Stimulated activated CD8-positive, alpha-beta memory T cell treated with anti-CD3 and anti-CD28 coated beads, Interleukin-7, amount 100 ng/mL, for 48 hours (primary cell): Measurements from ENCODE around the gene BPIFB4.
"Not testable (repeated sequence)": the region's sequence is repeated elsewhere in the genome, so short reads cannot be mapped to it uniquely, and the experiment has no call there.

Source experiments
- DNase-seq, 2 donors: peaks; one replicate each; pipeline ENCODE4 v3.0.0-alpha.2; 2020; ENCODE audit warnings: low read depth in 1 of 2; ENCODE audit errors: extremely low read depth in 1 of 2

The BPIFB4 gene

DNA sequence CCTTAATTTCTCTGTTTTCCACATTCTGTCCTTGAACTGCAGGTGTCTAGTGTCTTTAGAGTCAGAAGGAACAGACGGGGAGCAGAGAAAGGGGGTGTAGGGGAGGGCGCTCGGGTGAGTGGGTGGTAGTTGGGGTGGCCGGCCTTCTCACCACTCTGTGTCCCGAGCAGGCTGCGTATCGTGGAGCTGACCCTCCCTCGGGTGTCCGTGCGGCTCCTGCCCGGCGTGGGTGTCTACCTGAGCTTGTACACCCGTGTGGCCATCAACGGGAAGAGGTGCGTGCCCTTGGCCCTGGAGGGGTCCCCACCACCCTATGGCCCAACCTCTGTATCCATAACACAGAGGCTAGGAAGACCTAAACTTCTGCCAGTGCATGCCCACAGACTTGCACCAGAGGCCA is 5.3 kb downstream of the BPIFB4 start:
- DNase-seq = no peak

DNA sequence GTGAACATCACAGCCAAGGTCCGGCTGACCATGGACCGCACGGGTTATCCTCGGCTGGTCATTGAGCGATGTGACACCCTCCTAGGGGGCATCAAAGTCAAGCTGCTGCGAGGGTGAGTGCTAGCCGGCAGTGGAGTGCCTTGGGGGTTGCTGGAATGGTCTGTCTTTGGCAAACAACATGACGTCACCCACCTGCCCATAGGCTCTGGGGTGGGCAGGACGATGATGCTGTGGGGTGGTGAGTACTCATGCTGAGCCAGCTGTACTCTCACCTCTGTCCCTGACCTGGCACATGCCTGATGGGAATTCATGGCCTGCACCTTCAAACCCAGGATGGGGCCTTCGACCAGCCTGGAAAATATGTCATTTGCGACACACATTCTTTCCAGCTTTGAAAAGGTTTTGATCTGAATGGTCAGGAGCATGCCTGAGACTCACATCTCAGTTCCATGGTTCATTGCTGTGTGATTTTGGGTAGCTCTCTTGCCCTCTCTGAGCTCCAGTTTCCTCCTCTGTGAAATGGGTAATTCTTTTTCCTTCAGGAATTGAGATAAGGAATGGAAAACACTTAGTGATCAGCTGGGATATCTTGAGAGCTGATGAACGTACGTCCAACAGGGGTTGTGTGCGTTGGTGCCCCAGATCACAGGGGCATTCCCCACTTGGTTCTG is 6.7 kb downstream of the BPIFB4 start:
- no peak for DNase-seq

DNA sequence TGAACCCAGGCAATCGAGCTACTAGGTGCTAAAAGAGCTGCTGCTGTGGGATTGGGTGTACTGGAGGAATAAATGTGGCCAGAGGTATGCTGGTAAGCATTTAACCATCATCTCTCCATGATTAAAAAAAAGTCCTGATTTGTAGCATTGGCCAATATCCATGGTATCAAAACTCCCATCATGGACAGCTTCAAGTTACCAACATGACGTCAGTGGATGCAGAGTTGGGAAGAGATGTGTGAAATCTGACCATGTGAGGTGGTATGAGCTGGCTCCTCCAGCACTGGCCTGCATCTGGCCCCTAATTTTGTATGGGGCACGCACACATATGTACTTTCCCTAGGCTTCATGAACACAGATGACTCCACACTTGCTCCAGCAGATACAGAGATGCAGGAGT is 11.7 kb downstream of the BPIFB4 start:
- DNase-seq = no peak

DNA sequence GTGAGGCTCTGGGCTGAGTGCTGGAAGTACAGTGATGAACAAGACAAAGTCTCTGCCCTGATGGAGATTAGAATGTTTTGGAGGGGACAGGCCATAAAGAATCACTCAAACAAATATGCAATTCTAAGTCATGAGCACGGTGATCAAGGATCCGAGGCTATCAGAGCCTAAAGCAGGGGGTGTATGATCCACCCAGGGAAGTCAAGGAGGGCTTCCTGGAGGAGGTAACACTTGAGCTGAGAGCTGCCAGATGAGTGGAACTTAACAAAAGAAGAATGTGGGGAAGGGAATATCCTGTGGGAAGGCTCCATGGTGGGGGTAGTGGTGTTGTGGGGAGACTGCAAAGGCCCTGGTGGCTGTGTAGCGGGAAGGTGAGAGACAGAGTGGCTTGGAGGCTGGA is 12.2 kb downstream of the BPIFB4 start:
- no peak for DNase-seq

DNA sequence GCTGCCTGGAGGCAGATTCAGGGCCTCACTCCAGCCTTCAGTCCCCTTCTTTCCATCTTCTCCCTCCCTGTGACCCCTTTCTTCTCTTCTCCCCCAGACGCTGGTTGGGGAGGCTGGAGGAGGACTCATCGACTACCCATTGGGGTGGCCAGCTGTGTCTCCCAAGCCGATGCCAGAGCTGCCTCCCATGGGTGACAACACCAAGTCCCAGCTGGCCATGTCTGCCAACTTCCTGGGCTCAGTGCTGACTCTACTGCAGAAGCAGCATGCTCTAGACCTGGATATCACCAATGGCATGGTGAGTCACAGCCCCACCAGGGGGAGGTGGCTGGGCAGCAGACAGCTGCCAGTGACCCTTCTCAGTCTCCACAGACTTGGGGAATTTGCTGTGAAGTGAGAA is 12.9 kb downstream of the BPIFB4 start:
- DNase-seq = no peak

DNA sequence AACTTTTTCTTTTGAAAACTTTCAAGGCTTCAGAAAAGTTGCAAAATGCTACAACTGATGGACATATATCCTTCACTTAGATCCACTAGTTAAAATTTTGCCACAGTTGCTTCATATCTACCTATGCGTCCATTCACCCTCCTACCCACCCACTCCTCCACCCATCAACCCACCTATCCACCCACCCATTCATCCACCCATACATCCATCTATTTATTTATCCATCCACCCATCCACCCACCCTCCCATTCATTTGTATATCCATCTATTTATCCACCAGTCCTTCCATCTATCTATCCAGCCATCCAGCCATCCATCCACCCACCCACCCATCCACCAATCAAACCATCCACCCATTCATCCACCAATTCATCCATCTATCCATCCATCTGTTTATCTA is 13.6 kb downstream of the BPIFB4 start:
- no peak for DNase-seq

DNA sequence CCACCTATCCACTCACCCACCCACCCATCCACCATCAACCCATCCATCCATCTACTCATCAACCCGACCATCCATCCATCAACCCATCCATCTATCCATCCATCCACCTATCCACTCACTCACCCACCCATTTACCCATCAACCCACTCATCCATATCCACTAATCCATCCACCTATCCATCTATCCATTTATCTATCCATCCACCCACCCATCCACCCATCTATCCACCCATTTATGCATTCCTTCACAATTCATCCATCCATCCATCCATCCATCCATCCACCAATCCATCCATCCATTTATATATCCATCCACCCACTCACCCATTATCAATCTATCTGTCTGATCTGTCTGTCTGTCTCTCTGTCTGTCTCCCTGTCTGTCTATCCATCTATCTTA is 14.1 kb downstream of the BPIFB4 start:
- DNase-seq = no peak

DNA sequence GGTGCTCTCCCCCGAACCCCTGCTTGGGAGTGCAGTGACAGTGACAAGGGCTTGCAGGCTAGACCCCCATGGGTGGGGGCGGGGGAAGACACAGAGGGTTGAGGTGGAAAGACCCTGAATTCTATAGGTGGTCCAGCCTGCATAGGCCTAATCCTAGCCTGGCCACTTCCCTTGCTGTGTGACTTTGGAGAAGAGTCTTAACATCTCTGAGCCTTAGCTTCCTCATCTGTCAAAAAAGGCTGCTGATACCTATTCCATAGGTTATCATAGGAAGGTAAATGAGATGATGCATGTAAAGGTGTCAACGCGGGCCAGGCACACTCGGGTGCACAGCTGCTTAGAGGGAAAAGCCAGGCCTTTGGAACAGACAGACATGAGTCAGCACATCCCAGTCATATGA is 15.8 kb downstream of the BPIFB4 start:
- no peak for DNase-seq

DNA sequence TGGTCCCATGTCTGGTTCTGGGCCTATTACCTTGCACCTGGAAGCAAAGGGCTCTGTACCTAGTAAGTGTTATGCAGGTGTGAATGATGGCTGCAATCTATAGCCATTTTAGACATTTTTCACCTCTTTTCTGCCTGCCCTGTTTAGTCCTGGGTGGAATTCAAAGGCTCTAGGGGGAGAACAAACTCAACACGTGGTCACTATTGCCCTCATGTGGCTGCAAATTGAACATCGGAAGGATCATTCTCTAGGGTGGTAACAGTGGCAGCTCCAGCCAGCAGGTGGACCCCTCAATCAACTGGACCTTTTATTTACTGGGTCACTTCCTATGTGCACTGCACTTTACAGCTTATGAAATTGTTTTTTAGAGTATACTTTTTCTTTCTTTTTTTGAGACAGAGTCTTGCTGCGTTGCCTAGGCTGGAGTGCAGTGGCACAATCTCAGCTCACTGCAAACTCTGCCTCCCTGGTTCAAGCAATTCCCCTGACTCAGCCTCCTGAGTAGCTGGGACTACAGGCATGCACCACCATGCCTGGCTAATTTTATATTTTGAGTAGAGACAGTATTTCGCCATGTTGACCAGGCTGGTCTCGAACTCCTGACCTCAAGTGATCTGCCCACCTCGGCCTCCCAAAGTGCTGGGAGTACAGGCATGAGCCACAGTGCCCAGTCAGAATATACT is 16.6 kb downstream of the BPIFB4 start:
- peak; percentile 1 to 16 for DNase-seq

DNA sequence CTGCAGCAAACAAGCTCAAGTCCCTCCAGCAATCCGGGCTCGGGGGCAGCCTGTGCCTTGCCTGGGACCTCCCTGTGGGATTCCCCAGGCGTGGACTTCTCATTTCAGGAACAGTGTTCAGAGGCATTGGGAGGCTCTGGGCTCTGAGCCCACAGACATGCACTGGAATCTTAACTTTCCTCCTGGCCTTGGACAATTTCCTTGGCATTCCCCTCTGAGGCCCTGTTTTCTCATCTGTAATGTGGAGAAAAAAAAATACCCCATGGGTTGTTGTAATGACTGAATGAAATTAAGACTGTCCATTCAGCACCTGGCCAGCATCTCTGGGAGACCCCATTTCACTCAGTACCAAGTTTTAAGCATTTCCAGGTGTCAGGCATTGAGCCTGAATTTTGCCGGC is 17.6 kb downstream of the BPIFB4 start:
- no peak for DNase-seq

DNA sequence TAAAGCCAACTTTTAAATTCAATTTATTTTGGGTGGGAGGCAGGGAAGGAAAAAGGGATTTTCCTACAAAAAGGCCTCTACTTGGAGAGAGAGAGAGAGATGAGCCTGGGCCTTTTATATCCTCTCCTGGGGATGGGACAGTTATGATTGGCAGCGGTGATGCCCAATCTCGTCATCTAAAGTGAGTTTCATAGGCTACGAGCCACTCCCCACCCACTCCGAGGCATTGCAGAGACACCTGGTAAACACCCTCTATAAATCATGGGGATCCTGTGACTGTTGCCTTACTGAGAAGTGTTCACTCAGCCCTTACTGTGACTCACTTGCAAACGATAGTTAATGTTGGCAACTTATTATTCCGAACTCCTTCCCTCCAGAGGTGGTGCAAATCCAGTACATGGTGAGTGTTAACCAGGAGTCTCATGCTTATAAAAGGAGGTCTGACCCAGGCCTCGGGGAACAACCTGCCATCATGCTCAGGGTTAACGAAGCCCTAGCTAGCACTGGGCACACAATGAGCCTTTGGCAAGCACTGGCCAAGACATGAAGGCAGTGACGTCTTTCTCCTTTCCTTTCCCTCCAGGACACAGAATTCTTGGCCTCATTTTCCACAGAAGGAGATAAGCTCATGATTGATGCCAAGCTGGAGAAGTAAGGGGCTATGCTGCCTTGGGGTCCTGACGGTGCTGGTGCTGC is 20.5 kb downstream of the BPIFB4 start:
- no peak for DNase-seq

DNA sequence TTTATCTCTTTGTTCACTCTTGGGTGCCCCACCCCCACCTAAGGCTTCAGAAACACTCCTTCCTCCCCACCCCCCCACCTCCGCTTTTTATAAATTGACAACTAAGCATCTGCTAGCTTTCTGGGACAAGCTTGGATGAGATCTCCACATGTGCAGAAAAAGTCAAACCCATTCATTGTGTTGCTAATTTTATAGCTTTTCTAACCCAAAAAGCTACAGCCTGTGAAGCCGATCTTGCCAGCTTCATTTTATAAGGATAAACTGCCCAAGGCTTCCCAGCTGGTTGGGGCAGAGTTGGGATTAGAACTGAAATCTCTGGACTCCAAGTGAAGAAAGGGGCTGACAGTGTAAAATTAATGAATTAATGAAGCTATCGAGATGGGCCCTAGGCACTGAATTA is 24.1 kb downstream of the BPIFB4 start:
- DNase-seq = no peak

DNA sequence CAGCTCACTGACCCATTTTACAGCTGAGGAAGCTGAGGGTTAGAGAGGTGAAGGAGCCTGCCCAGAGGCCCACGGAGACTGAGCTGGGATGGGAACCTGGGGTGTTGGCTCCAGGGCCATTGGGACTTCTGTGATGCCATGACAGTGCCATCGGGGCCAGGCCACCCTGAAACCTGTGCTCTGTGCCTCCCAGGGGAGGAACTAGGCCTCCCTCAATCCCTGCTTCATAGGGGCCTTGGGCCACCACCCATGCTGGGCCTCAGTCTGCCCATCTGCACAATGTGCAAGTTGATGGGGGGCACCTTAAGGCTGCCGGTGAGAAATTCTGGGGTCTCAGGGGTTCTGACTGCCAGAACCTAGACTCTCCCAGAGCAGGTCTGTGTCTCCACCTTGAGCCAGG is 24.9 kb downstream of the BPIFB4 start:
- DNase-seq = no peak

DNA sequence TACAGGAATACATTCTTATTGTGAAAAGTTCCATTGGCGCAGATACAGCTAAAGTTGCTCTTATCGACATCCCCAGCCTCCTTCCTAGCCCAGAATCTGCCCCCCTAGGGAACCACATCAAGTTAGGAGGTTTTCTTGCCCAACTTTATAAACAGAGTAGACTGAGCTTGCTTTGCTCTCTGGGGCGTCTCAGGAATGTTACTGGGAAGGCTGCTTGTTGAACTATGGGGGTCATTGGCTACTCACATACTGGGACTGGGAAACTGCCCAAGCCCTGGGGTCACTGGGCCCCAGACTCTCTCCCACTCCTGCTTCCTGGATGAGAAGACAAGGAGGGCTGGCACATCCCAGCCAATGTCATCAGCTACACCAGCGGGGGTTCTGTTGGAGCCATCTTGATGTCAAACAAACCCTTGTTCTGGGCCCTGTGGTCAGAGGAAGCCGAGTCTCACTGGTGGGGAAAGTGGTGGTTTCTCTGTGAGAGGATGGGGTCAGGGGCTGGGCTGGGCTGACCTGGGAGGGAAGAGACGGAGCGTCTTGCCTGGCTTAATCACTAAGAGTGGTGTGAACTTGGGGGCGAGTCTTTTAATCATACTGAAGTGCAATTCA is 26.0 kb downstream of the BPIFB4 start:
- DNase-seq = no peak

DNA sequence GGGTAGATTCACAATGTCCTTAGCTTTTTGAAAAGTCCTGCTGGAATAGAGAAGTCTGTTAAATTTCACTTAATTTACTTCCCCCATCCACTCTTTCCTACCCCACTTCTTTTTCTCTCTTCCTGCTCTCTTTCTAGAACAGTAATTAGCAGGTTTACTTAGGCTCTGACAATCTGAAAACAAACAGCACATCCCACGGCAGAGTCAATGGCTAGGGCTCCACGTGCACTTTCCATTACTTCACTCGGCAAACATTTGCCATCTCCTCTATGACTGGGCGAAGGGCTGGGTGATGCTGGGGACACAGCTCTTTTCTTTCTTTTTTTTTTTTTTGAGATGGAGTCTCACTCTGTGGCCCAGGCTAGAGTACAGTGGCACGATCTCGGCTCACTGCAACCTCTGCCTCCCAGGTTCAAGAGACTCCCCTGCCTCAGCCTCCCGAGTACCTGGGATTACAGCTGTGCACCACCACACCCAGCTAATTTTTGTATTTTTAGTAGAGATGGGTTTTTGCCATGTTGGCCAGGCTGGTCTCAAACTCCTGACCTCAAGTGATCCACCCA is 26.7 kb downstream of the BPIFB4 start:
- DNase-seq = not testable (repeated sequence)

DNA sequence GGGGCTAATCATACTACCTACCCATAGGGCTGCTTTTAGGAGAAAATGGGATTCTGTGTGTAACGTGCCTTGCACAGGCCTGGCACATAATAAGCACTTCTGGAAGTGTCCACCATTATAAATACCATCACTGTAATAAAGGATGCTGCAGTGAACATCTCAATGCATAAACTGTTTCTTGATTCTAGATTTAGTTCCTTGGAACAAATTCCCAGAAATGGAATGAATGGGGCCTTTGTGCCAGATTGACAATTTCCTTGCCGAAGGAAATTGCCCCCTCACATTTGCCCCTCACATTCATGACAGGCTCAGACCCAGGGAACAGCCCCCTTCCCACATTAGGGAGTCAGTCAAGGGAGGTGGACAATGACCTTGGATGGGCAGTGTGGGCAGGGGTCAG is 29.2 kb downstream of the BPIFB4 start:
- DNase-seq = no peak

DNA sequence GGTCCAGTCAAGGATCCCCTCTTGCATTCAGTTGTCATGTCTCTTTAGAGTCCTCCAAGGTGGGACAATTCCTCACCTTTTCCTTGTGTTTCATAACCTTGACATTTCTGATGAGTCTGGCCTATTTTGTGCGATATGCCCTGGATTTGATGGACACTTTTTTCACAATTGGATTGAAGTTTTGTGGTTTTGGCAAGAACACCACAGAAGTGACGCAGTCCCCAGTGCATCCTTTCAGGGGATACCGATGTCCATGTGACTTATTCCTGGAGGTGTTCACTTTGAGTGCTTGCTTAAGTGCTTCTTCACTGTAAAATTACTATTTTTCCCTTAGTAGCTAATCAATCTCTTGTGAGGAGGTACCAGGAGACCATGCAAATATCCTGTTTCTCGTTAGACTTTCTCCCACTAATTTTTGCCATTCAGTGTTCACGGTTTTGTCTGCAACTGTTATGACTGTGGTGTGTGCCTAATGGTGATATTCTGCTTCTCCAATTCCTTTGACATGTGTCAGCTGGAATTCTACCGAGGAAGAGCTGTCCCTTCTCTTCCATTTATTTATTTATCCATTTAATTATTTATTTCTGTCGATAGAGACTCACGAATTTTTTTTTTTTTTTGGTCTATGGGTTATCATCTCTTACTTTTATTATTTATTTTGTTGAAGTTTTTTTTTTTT is 30.8 kb downstream of the BPIFB4 start:
- DNase-seq = no peak

DNA sequence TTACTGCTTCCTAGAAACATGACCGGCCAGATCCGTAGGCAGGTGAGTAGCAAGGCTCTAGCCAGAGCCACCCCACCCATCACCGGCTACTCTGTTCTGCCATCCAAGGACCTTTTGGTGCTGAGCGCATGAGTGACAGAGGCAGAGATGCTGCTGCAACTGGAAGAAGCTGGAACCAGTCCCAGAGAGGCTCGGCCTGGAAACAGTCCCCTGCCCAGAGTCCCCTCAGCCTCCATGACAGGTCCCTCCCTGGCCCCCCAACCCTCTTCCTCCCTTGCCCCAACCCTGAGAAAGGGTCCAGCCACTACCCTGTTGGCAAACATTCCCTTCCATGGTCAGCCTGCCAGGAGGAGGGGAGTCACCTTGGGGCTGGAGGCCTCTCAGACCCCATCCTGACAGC is 31.9 kb downstream of the BPIFB4 start:
- no peak for DNase-seq

DNA sequence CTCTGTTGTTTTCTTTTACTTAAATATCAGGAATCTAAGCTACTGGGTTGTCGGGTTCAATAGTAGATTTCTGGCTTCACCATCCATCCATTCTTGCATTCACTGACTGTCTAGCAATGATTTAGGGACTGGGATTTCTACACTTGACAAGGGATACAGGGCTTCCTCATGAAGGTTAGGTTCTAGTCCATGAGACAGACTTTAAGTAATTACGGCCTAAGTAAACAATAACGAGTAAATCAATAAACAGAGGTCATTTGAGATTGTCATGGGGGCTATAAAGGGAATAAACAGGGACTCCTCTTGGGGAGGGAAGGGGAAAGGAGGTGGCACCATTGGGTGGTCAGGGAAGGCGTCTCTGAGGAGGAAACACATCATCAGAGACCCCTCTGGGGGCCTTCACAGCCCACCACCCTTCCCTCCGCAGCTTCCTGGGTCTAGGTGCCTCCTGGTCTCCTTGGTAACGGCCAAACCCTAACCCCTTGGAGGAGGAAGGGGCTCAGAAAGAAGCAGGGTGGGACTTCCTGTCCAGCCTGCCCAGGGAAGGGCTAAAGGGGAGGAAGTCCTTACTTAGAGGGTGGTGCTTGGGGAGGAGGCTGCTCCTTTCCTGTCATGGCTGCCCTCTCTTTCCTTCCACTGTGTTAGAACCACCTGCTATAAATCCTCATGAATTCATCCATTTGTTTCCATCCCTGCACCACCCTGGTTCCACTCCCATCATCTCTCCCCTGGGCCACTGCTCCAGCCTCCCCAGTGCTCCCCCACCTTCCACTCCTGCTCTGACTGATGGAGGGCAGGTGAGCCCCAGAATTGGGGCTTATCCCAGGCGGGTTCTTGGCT is 33.3 kb downstream of the BPIFB4 start:
- no peak for DNase-seq

DNA sequence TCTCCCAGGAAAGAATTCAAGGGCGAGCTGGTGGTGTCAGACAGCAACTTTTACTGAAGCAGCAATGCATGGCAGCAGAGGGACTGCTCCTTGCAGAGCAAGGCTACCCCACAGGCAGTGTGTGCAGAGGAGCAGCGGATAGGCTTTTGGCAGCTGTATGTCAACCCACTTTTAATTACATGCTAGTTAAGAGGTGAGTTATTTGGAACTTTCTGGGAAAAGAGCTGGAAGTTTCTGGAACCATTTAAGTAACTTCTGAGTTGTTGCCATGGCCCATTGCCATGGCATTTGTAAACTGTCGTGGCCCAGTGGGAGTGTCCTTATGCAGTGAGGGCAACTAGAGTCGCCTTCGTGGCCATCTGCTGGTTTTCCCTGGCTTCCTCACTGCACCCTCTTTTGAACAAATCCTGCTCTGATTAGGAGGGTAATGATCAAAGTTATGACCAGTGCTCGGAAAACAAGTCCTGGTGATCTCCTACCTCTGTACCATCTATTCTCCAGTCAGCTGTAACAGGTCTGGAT is 34.0 kb downstream of the BPIFB4 start:
- no peak for DNase-seq
